Endothelial cell of umbilical vein (primary cell): ENCODE measurements around the gene KLK1. TPM values are rescaled to one million over a fixed set of nuclear protein-coding genes. Genes with fewer than 3 reads are reported as not detected.
A peak's percentile ranks its signal among the peaks of the same experiment; 100 is the strongest.

Experiments used
- BruUV-seq: library from RNA; stranded (reverse); fragments of 400-500 nt; replicated peaks from 2 replicates; lab custom pipeline; 2021; lab: Mats Ljungman, UMichigan
- CTCF ChIA-PET: fragments of 300-600, 350-600 bp; sonication (Branson Sonifier 250); formaldehyde crosslinking; loops from one replicate; lab custom pipeline; 2021; ENCODE audit warnings: antibody characterized with exemption, inconsistent platforms; lab: Charles Lee
- POLR2A ChIA-PET: fragments of 300-600, 350-600 bp; sonication (Branson Sonifier 250); formaldehyde crosslinking; loops from one replicate; lab custom pipeline; 2021; ENCODE audit warnings: antibody characterized with exemption, inconsistent platforms; lab: Charles Lee
- DNase-seq: peaks from one replicate; pipeline ENCODE4 v3.0.0-alpha.2; 2011; ENCODE audit warnings: low read depth, low spot score
- FAIRE-seq: peaks from 2 replicates; lab custom pipeline; 2011; peaks lifted over from hg19 to GRCh38; lab: Jason Lieb, UNC
- H2AFZ ChIP-seq: 2 replicates; pipeline ENCODE4 v1.6.0; 2012; ENCODE audit warnings: low read depth, low read length, control low read depth, inconsistent platforms
- H3K27ac ChIP-seq: 2 replicates; pipeline ENCODE4 v1.5.1; 2011; ENCODE audit warnings: low read depth, mild to moderate bottlenecking, control low read depth, low read length, moderate library complexity; ENCODE audit not compliant: insufficient read depth
- H3K27me3 ChIP-seq, 2 experiments: 2 replicates each; pipeline versions ENCODE4 v1.6.0 to v1.6.1; 2011; ENCODE audit warnings: low read length in 2 of 2, mixed read lengths in 1 of 2; ENCODE audit not compliant: control insufficient read depth in 2 of 2, insufficient read depth in 2 of 2
- H3K36me3 ChIP-seq, 2 experiments: 2 replicates in 1 of 2; 3 replicates in 1 of 2; pipeline ENCODE4 v1.5.1; 2011; ENCODE audit warnings: low read length in 2 of 2, mild to moderate bottlenecking in 1 of 2, moderate library complexity in 1 of 2; ENCODE audit not compliant: control insufficient read depth in 2 of 2, insufficient read depth in 2 of 2; ENCODE audit errors: extremely low read depth in 1 of 2
- H3K4me1 ChIP-seq: 3 replicates; pipeline ENCODE4 v1.5.1; 2011; ENCODE audit warnings: mild to moderate bottlenecking, low read length; ENCODE audit not compliant: control insufficient read depth, insufficient read depth; ENCODE audit errors: extremely low read depth
- H3K4me2 ChIP-seq: 2 replicates; pipeline ENCODE4 v1.6.1; 2011; ENCODE audit warnings: low read length, control low read depth, mixed read lengths; ENCODE audit not compliant: insufficient read depth
- H3K4me3 ChIP-seq, 3 experiments: fragments of 200-600 bp in 1 of 3; sonication (generic), shearing (Covaris generic) in 1 of 3; replicated peaks in 1 of 3; 2 replicates each; pipeline ENCODE4 v1.5.1; 2011 to 2016; ENCODE audit warnings: control low read depth in 3 of 3, low read length in 3 of 3, mild to moderate bottlenecking in 2 of 3, inconsistent platforms in 1 of 3, low read depth in 1 of 3, moderate library complexity in 1 of 3; ENCODE audit not compliant: insufficient read depth in 1 of 3
- H3K79me2 ChIP-seq: 2 replicates; pipeline ENCODE4 v1.6.0; 2012; ENCODE audit warnings: low read length, inconsistent platforms; ENCODE audit not compliant: control insufficient read depth, insufficient read depth
- H3K9ac ChIP-seq: replicated peaks from 2 replicates; pipeline ENCODE3; 2011; ENCODE audit warnings: low read length, control low read depth; ENCODE audit not compliant: insufficient read depth; ENCODE audit errors: extremely low read depth
- H3K9me1 ChIP-seq: replicated peaks from 3 replicates; pipeline ENCODE4 v1.6.0; 2011; ENCODE audit warnings: mild to moderate bottlenecking, low read length; ENCODE audit not compliant: control insufficient read depth, insufficient read depth; ENCODE audit errors: extremely low read depth
- H3K9me3 ChIP-seq: replicated peaks from 2 replicates; pipeline ENCODE4 v1.5.1; 2012; ENCODE audit warnings: low read length, inconsistent platforms; ENCODE audit not compliant: control insufficient read depth, insufficient read depth
- H4K20me1 ChIP-seq: replicated peaks from 2 replicates; pipeline ENCODE3; 2011; ENCODE audit warnings: mild to moderate bottlenecking, low read length; ENCODE audit not compliant: control insufficient read depth, insufficient read depth; ENCODE audit errors: extremely low read depth
- CTCF ChIP-seq, 2 donors: IDR thresholded peaks; 1 replicate in 1 of 2; 2 replicates in 1 of 2; pipeline ENCODE4 v1.5.1; 2011; ENCODE audit warnings: low read length in 2 of 2, mild to moderate bottlenecking in 2 of 2, moderate library complexity in 2 of 2, control low read depth in 1 of 2, inconsistent platforms in 1 of 2, low read depth in 1 of 2; ENCODE audit not compliant: insufficient read depth in 1 of 2; ENCODE audit errors: extremely low read depth in 1 of 2
- EZH2 ChIP-seq: IDR thresholded peaks from 2 replicates; pipeline ENCODE4 v1.6.1; 2012; ENCODE audit warnings: borderline replicate concordance, low read depth, mild to moderate bottlenecking, moderate library complexity, low read length, inconsistent platforms; ENCODE audit not compliant: severe bottlenecking
- FOS ChIP-seq: IDR thresholded peaks from 2 replicates; pipeline ENCODE4 v1.6.1; 2011; ENCODE audit warnings: mild to moderate bottlenecking, low read length, moderate library complexity, borderline replicate concordance; ENCODE audit not compliant: insufficient read depth
- GATA2 ChIP-seq: IDR thresholded peaks from 2 replicates; pipeline ENCODE4 v1.7.0; 2011; ENCODE audit warnings: low read depth, mild to moderate bottlenecking, moderate library complexity, mixed read lengths, low read length; ENCODE audit not compliant: insufficient read length, insufficient read depth
- JUN ChIP-seq: IDR thresholded peaks from 2 replicates; pipeline ENCODE4 v1.6.1; 2011; ENCODE audit warnings: borderline replicate concordance, low read depth; ENCODE audit not compliant: insufficient read length, insufficient read depth
- MAX ChIP-seq: IDR thresholded peaks from 2 replicates; pipeline ENCODE4 v1.6.1; 2011; ENCODE audit not compliant: insufficient read depth, insufficient read length
- MYC ChIP-seq: IDR thresholded peaks from one replicate; pipeline ENCODE4 v1.6.1; 2011; ENCODE audit warnings: mild to moderate bottlenecking, low read depth, low read length
- POLR2A ChIP-seq: IDR thresholded peaks from 2 replicates; pipeline ENCODE4 v1.6.1; 2012; ENCODE audit warnings: low read depth, mild to moderate bottlenecking, control low read depth, low read length
- POLR2AphosphoS5 ChIP-seq: IDR thresholded peaks from 2 replicates; pipeline ENCODE4 v1.6.1; 2012; ENCODE audit warnings: low read depth, mild to moderate bottlenecking, control low read depth, low read length, moderate library complexity; ENCODE audit not compliant: insufficient read depth
- dilution Hi-C: fragments of 300-500 bp; cut with MboI; formaldehyde crosslinking; loops from one replicate; pipeline ENCODE4 v1.15.0; 2019; ENCODE audit warnings: low sequenced_read_pairs; ENCODE audit not compliant: extremely low pct_ligation_motif_present
- intact Hi-C: fragments of 100-400 bp; cut with micrococcal nuclease; formaldehyde crosslinking; loops from one replicate; pipeline ENCODE4 v1.10.0; 2022
- polyA plus RNA-seq, 4 experiments: library from polyadenylated mRNA; depleted of rRNA in 3 of 4; stranded (reverse) in 3 of 4; unstranded in 1 of 4; fragments of >200 nt; gene quantifications; 2 replicates each; pipeline versions ENCODE4 v1.2.1 to v1.2.3, GENCODE V29; 2011 to 2012; ENCODE audit warnings: missing spikeins in 1 of 4
- total RNA-seq: library from RNA; stranded (reverse); gene quantifications from 2 replicates; pipeline ENCODE4 v1.2.3, GENCODE V29; 2021

Gene KLK1
- total and polyA plus RNA-seq, 2 donors (not counting 3 experiments of a cell fraction or from before 2014, with no cell fraction given) = 0.08 TPM; not detected in 1

- Histone ChIP-seq H3K9me1 (no peaks in the 10 kb centered on the region), H3K27me3 (no peaks in the 10 kb centered on the region), H3K4me3 (no peak overlapping the region), H3K4me1 (no peaks in the 10 kb centered on the region), H3K79me2 (peaks cover 5% of the 10 kb centered on the region), H3K9me3 (no peaks in the 10 kb centered on the region), H2AFZ (no peak overlapping the region), H4K20me1 (no peaks in the 10 kb centered on the region), H3K36me3 (no peaks in the 10 kb centered on the region), H3K9ac (no peak overlapping the region), H3K27ac (no peak overlapping the region), H3K4me2 (no peak overlapping the region)
- TF ChIP-seq MYC = no peak
- no peak for TF ChIP-seq EZH2
- no peak for TF ChIP-seq FOS
- TF ChIP-seq POLR2AphosphoS5 = no peak
- CTCF ChIA-PET = no interaction called here
- intact Hi-C loops = no loop called here
- dilution Hi-C loops = no loop called here
- BruUV-seq = no TSS peak
- POLR2A ChIA-PET = no interaction called here
- FAIRE-seq = no peak
- DNase-seq = no peak
Observed at GRCh38 chr19:50808856-50809255, 14.7 kb downstream of the KLK1 start.

- H3K9ac ChIP-seq = peak overlapping the region; percentile 99
- H3K79me2 ChIP-seq = peaks cover 39% of the 10 kb centered on the region
- ChIA-PET CTCF (interaction anchor here (0.9 to 2.2 kb wide), 4 partner anchors 21 to 197 kb away, joined by 3 to 8 read pairs (median 4); no protein-coding TSS in a partner anchor), POLR2A (interaction anchor here (0.6 to 1.6 kb wide), 5 partner anchors 9 to 876 kb away, joined by 3 to 6 read pairs (median 5); partner anchors contain the start of gene ATF5)
- intact Hi-C loops = loop anchor here (1.0 kb wide), 4 partner anchors 31 to 293 kb away; partner anchors contain the start of gene JOSD2
- no peaks in the 10 kb centered on the region for H3K9me3 ChIP-seq
- peak overlapping the region; percentile 98 for H3K27ac ChIP-seq
- no peaks in the 10 kb centered on the region for H3K27me3 ChIP-seq
- H3K36me3 ChIP-seq = peaks cover under 1 to 11% of the 10 kb centered on the region in 2 experiments
- H2AFZ ChIP-seq = peak overlapping the region; percentile 87
- dilution Hi-C loops = no loop called here
- H3K4me1 ChIP-seq = peaks cover 12% of the 10 kb centered on the region
- DNase-seq (peak; percentile 98), FAIRE-seq (peak; percentile 97)
- no peaks in the 10 kb centered on the region for H4K20me1 ChIP-seq
- peak overlapping the region; percentile 94 to 100 (median 97) for H3K4me3 ChIP-seq
- peak overlapping the region; percentile 69 for H3K4me2 ChIP-seq
- no peaks in the 10 kb centered on the region for H3K9me1 ChIP-seq
- no TSS peak for BruUV-seq
- TF ChIP-seq MYC (peak; percentile 23), GATA2 (no peak), FOS (no peak), CTCF (IDR thresholded peaks at IDR 0.05; ENCODE audit: extremely low read depth in 1 of 2, insufficient read depth in 1 of 2, low read depth in 1 of 2, low read length in 2 of 2) (no peak), POLR2A (peak; percentile 87), MAX (peak; percentile 90), JUN (no peak), POLR2AphosphoS5 (peak; percentile 91), EZH2 (no peak)
Observed at GRCh38 chr19:50804420-50805272, 18.9 kb downstream of the KLK1 start.
